HepG2 (cell line): Measurements from ENCODE around the gene GLT1D1.

ENCODE experiments used
- NAIF1 ChIP-seq: sonication (generic); formaldehyde crosslinking; IDR thresholded peaks from 2 replicates; pipeline ENCODE4 v1.5.0; 2020; ENCODE audit warnings: mild to moderate bottlenecking, missing genetic modification reagents, borderline replicate concordance
- TCF7L2 ChIP-seq: IDR thresholded peaks from 2 replicates; pipeline ENCODE4 v1.6.1; 2011; ENCODE audit warnings: mild to moderate bottlenecking, low read depth, low read length, moderate library complexity

DNA sequence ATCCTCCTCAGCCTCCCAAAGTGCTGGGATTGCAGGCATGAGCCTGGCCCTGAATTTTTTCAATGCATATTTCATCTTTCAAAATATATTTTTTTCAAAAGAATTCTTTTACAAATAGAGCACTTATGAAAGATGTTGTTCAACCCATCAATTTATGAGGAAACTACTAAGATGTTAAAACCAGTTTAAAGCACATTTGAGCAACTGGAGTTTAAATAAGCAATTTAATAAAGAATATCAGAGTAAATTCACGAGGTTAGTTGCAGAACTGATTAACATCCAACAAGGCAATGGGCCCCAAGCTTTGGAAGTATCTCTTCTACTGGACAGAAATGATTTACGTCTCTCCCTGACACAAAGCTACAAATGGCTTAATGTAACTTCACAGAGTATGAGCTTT, 23.3 kb downstream of the GLT1D1 start:
- TF ChIP-seq TCF7L2 (no peak), NAIF1 (CRISPR knock-in tag) (no peak)
